ENCODE measurements around the gene POMT2. TPM values are rescaled to one million over a fixed set of nuclear protein-coding genes. Genes with fewer than 3 reads are reported as not detected.

POMT2 gene
- polyA plus RNA-seq, 1 of the 3 experiments (the other 2 are of a cell fraction), result 19.9 TPM

GRCh38 chr14:77246784-77247183, 73.9 kb downstream of the POMT2 start:
- CTCF ChIA-PET, result interaction anchor here (0.7 to 1.3 kb wide), 4 partner anchors 11 to 106 kb away, joined by 3 to 6 read pairs (median 3); partner anchors contain the start of gene ZDHHC22
- no peaks in the 10 kb centered on the region for H3F3A ChIP-seq (replicated peaks; ENCODE audit: insufficient read depth)
- no peak overlapping the region for H2AFZ ChIP-seq (ENCODE audit: low read depth)
- no peak overlapping the region for H3K9ac ChIP-seq
- H3K9me3 ChIP-seq, result no peaks in the 10 kb centered on the region
- no peak overlapping the region for H3K4me2 ChIP-seq
- H3K27me3 ChIP-seq (ENCODE audit: insufficient read depth), result no peaks in the 10 kb centered on the region
- H3K36me3 ChIP-seq (replicated peaks in 1 of 2; ENCODE audit: control insufficient read depth in 1 of 2, insufficient read depth in 2 of 2, low read length in 1 of 2), result no peaks in the 10 kb centered on the region
- H3K4me3 ChIP-seq (ENCODE audit: low read depth in 2 of 2, low read length in 1 of 2), result no peak overlapping the region
- H3K9me2 ChIP-seq, result no peaks in the 10 kb centered on the region
- no peaks in the 10 kb centered on the region for H3K4me1 ChIP-seq (ENCODE audit: control insufficient read depth in 1 of 2, insufficient read depth in 2 of 2, low read depth in 1 of 2, low read length in 1 of 2)
- no peaks in the 10 kb centered on the region for H4K20me1 ChIP-seq (ENCODE audit: insufficient read depth)
- DNase-seq, result no peak
- no peaks in the 10 kb centered on the region for H3K79me2 ChIP-seq (ENCODE audit: insufficient read depth)
- POLR2A ChIA-PET, result no interaction called here
- H3K27ac ChIP-seq (ENCODE audit: low read depth in 2 of 2, low read length in 1 of 2), result no peak overlapping the region
- TF ChIP-seq POLR2AphosphoS5 (IDR thresholded peaks at IDR 0.05; ENCODE audit: low read depth, low read length), result no peak
- TF ChIP-seq FOXJ3 (CRISPR knock-in tag; IDR thresholded peaks at IDR 0.05), result no peak
- no peak for TF ChIP-seq GABPA (IDR thresholded peaks at IDR 0.05; ENCODE audit: low read depth)
- no peak for TF ChIP-seq MXI1 (IDR thresholded peaks at IDR 0.05; ENCODE audit: low read depth, low read length)
- TF ChIP-seq TEAD4 (IDR thresholded peaks at IDR 0.05; ENCODE audit: borderline replicate concordance, insufficient read depth), result no peak
- no peak for TF ChIP-seq RCOR1 (IDR thresholded peaks at IDR 0.05; ENCODE audit: low read length)
- no peak for TF ChIP-seq FOXM1 (IDR thresholded peaks at IDR 0.05; ENCODE audit: low read depth)
- 89% methylated on average over 1 of the region's 1 CpG for WGBS (ENCODE audit: low lambda C conversion rate)

GRCh38 chr14:77245820-77246219, 74.9 kb downstream of the POMT2 start:
- no peak for DNase-seq
- H3K79me2 ChIP-seq (ENCODE audit: insufficient read depth), result no peaks in the 10 kb centered on the region
- TF ChIP-seq ELF1 (IDR thresholded peaks at IDR 0.05), result no peak
- TF ChIP-seq POLR2AphosphoS5 (IDR thresholded peaks at IDR 0.05; ENCODE audit: low read depth, low read length), result no peak
- TF ChIP-seq FOSL2 (IDR thresholded peaks at IDR 0.05; ENCODE audit: borderline replicate concordance, low read depth), result no peak
- TF ChIP-seq, protein P1, sequence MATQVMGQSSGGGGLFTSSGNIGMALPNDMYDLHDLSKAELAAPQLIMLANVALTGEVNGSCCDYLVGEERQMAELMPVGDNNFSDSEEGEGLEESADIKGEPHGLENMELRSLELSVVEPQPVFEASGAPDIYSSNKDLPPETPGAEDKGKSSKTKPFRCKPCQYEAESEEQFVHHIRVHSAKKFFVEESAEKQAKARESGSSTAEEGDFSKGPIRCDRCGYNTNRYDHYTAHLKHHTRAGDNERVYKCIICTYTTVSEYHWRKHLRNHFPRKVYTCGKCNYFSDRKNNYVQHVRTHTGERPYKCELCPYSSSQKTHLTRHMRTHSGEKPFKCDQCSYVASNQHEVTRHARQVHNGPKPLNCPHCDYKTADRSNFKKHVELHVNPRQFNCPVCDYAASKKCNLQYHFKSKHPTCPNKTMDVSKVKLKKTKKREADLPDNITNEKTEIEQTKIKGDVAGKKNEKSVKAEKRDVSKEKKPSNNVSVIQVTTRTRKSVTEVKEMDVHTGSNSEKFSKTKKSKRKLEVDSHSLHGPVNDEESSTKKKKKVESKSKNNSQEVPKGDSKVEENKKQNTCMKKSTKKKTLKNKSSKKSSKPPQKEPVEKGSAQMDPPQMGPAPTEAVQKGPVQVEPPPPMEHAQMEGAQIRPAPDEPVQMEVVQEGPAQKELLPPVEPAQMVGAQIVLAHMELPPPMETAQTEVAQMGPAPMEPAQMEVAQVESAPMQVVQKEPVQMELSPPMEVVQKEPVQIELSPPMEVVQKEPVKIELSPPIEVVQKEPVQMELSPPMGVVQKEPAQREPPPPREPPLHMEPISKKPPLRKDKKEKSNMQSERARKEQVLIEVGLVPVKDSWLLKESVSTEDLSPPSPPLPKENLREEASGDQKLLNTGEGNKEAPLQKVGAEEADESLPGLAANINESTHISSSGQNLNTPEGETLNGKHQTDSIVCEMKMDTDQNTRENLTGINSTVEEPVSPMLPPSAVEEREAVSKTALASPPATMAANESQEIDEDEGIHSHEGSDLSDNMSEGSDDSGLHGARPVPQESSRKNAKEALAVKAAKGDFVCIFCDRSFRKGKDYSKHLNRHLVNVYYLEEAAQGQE (IDR thresholded peaks at IDR 0.05; ENCODE audit: low read depth, low read length), result no peak
- TF ChIP-seq FOXJ3 (CRISPR knock-in tag; IDR thresholded peaks at IDR 0.05), result no peak
- TF ChIP-seq, protein P2, sequence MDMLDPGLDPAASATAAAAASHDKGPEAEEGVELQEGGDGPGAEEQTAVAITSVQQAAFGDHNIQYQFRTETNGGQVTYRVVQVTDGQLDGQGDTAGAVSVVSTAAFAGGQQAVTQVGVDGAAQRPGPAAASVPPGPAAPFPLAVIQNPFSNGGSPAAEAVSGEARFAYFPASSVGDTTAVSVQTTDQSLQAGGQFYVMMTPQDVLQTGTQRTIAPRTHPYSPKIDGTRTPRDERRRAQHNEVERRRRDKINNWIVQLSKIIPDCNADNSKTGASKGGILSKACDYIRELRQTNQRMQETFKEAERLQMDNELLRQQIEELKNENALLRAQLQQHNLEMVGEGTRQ (IDR thresholded peaks at IDR 0.05; ENCODE audit: borderline replicate concordance, low read depth, low read length), result no peak
- 57% methylated on average over 4 of the region's 4 CpGs for WGBS (ENCODE audit: low lambda C conversion rate)
- ChIA-PET CTCF (interaction anchor here (1.1 to 1.3 kb wide), 2 partner anchors 38 to 105 kb away, joined by 3 to 6 read pairs; partner anchors contain the start of gene ZDHHC22), POLR2A (no interaction called here)
- no peaks in the 10 kb centered on the region for H4K20me1 ChIP-seq (ENCODE audit: insufficient read depth)
- H3K4me3 ChIP-seq (ENCODE audit: low read depth in 2 of 2, low read length in 1 of 2), result no peak overlapping the region
- no peaks in the 10 kb centered on the region for H3K36me3 ChIP-seq (replicated peaks in 1 of 2; ENCODE audit: control insufficient read depth in 1 of 2, insufficient read depth in 2 of 2, low read length in 1 of 2)
- no peaks in the 10 kb centered on the region for H3K9me2 ChIP-seq
- no peaks in the 10 kb centered on the region for H3F3A ChIP-seq (replicated peaks; ENCODE audit: insufficient read depth)
- H3K9ac ChIP-seq, result no peak overlapping the region
- H3K4me2 ChIP-seq, result no peak overlapping the region
- no peaks in the 10 kb centered on the region for H3K9me3 ChIP-seq
- no peaks in the 10 kb centered on the region for H3K4me1 ChIP-seq (ENCODE audit: control insufficient read depth in 1 of 2, insufficient read depth in 2 of 2, low read depth in 1 of 2, low read length in 1 of 2)
- no peaks in the 10 kb centered on the region for H3K27me3 ChIP-seq (ENCODE audit: insufficient read depth)
- H3K27ac ChIP-seq (ENCODE audit: low read depth in 2 of 2, low read length in 1 of 2), result no peak overlapping the region
- H2AFZ ChIP-seq (ENCODE audit: low read depth), result no peak overlapping the region

All from SK-N-SH (cell line).